ENCODE measurements around the gene ZNF764.
"Not testable (repeated sequence)": the region's sequence is repeated elsewhere in the genome, so short reads cannot be mapped to it uniquely, and the experiment has no call there.

The ZNF764 gene

DNA sequence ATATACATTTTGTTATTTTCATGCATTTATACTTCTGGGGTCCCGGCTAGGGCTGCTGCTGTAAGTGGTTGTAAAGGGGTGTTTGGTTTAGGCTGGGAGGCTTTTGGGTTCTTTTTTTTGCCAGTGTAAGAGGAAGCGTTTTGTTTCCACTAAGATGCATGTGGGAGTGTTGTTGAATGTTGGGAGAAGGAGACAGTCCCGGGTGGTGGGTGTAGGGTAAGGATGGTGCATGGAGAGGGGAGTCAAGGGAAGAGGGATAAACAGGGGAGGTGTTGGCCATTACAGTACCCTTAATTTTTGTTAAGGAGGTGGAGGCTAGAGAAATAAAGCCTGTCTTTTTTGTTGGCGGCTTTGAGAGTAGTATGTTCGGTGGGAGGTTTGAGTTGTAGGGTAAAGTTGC, 15.1 kb downstream of the ZNF764 start:
- no peak for DNase-seq

DNA sequence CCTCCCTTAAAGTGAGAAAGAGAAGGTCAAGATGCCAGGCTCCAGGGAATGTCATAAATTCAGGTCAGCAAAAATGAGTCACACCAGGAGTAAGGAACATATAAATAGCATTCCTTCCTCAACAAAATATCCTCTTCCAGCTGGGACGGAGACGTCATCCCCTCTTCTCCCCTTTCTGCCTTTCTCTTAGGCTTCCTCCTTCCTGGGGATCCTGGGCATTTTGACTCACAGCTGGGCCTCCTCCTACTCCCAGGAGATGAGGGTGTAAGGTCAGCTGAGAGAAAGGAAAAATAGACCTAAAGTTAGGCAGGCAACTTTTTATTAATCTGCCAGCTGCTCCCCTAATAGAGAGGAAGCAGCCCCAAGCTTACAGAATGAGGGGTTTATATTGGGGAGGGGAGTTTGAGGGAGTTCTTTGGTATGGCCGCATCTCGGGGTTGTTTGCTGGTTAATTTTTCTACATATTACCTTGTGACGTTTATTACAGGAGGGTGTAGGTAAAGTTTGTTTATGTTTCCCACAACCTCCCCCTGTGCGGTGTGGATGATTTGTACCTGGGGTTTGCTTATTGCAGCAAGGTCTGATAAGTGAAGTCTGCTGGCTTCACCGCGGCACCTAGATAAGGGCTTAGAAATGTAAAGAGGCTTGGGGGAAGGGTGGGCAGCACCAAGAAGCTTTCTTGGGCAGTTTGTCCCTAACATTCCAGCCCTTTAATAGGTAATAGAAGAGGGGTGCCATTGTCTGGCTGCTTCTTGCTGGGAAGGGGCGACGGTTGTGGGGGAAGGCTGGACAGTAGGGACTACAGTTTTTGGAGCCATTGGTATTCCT, 16.5 kb downstream of the ZNF764 start:
- no peak for DNase-seq

DNA sequence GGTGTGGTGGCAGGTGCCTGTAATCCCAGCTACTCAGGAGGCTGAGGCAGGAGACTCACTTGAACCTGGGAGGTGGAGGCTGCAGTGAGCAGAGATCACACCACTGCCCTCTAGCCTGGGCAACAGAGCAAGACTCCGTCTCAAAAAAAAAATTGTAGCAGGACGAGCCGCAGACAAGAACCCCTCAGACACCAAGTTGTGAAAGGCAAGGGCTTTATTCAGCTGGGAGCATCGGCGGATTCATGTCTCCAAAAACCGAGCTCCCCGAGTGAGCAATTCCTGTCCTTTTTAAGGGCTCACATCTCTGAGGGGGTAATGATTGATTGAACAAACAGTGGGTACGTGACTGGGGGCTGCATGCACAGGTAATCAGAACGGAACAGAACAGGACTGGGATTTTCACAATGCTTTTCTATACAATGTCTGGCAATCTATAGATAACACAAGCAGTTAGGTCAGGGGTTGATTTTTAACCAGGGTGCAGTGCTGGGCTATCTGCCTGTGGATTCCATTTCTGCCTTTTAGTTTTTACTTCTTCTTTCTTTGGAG, 17.2 kb downstream of the ZNF764 start:
- DNase-seq, result not testable (repeated sequence)

DNA sequence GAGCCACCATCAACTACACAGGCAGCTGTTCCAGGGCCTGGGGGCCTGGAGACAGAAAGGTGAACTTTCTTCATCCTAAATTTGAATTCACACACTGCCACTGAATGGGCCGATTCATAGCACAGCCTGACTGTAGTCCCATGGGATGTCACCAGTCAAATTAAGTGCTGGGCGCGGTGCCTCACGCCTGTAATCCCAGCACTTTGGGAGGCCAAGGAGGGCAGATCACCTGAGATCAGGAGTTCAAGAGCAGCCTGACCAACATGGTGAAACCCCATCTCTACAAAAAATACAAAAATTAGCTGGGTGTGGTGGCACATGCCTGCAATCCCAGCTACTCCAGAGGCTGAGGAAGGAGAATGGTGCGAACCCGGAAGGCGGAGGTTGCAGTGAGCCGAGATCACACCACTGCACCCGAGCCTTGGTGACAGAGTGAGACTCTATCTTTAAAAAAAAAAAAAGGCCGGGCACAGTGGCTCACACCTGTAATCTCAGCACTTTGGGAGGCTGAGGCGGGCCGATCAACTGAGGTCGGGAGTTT, 18.1 kb downstream of the ZNF764 start:
- DNase-seq, result not testable (repeated sequence)

DNA sequence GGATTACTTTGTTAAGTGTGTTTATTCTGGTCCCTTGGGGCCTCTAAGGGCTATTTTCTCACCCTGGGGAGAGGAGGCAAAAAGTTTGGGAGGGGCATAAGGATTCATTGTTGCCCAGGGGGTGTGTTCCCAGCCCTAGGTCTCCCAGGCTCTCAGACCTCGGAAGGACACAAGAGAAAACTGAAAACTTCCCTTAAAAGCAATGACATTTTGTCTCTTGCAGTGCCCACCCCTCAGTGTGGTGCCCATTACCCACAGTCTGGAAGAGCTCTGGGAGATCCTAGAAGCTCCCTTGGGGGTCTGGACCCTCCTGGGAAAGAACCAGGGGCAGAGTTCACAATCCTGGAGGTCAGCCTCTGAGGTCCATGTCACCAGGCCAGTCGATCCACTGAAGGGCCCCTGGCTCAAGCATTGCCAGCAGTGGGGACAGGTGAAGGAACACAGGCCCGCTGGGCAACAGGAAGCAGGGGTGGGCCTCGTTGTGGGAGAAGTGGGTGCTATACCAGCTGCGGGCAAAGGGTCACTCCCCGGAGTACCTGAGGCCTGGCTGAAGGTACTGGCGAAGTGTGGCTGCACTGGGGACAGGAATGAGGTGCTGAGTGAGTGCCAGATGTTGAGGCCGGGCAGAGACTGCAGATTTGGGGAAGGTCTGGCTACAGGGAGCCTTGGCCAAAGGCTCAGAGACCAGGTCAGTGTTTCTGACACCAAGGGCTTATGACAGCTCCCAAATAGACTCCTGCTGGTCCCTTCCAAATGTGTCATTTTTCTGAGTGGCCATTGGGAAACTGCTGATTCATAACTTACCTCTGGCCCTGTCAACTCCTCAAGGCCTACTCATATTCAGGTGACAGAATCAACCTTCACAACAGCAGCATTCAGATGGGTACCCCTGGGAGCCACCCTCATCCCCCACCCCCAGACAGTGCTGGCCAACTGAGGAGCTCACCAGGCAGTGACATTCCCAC, 18.9 kb downstream of the ZNF764 start:
- DNase-seq, result no peak

DNA sequence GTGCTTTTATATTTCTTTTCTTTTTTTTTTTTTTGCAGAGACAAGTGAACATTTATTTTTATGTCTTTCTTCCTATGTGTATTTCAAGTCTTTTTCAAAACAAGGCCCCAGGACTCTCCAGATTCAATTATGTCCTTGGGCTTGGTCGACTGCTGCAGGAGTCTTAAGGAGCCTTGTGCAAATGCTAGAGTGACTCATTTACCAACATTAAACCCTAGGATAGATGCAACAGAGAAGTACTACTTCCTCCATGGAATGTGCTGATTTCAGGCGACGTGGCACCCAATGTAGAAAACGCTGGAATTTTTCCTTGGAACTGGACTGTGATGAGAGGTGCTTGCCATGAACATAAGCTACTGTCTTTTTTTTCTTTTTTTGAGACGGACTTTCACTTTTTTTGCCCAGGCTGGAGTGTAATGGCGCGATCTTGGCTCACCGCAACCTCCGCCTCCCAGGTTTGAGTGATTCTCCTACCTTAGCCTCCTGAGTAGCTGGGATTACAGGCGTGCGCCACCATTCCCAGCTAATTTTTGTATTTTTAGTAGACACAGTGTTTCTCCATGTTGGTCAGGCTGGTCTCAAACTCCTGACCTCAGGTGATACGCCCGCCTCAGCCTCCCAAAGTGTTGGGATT, 21.7 kb downstream of the ZNF764 start:
- not testable (repeated sequence) for DNase-seq

DNA sequence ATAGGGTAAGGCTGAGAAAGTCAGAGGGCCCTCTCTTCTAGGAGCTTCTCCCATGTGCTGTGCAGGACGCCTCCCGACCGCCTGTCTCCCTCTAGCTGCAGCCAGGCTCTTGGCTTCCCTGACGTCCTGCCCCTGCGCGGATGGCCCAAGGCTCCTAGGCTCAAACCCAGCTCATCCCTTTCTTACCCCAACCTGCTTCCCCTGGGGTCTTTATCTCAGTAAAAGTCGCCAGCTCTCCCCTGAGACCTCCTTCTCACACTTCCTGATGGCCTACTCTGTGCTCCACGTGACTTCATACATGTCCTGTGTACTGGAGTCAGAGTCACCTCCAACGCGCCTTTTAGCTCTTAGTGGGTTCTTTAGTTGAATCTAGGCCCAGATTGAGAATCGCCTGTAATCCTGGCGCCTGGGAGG, 22.4 kb downstream of the ZNF764 start:
- DNase-seq, result peak; percentile 65

DNA sequence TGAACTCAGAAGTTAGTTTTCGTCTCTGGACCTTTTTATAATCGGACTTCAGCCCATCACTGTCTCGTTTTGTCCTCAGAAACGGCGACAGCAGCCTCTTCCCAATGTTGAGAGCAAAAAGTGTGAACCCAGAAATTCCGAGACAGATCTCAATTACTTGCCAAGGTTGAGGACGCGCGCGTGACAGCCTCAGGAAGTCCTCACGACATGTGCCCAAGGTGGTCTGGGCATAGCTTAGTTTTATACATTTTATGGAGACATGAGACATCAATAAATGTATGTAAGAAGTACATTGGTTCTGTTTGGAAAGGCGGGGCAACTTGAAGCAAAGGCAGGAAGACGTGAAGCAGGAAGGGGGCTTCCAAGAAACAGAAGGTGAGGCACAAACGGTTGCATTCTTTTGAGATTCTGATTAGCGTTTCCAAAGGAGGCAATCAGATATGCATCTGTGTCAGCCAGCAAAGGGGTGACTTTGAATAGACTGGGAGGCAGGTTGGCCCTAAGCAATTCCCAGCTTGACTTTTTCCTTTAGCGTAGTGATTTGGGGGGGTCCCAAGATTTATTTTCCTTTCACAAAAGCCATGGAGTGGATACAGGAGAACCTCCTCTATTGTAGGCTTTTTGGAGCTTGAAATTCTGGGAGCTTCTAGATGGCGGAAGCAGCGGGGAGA, 22.9 kb downstream of the ZNF764 start:
- DNase-seq, result no peak

DNA sequence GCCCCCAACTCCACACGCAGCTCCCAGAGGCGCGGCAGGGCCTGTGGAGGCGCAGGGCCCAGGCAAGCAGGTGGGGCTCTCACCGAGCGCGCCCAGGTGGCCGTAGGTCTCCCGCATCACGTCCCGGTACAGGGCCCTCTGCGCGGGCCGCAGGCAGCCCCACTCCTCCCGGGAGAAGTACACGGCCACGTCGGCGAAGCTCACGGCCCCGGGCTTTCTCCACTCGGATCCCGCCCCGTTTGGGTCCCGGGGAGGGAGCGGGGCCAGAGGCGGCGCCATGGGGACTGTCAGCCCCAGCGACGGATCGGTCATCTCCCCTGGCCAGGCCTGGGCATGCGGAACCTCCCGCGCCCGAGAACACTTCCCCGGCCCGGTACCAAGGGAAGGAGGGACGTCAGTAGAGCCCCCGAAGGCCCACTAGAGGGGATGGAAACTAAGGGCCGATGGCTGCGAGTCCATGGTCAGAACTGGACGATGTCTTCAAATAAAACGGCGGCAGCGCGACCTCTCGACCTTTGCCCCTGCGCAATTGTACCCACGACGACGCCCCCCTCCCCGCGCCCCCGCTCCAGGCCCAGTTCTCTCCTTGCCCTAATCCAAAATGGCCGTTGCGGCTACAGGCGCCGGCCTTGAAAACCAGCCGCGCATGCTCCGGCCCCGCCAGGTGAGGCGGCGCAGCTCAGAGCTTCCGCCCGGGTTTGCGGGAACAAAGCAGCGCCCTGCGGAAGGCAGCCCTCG, 23.6 kb downstream of the ZNF764 start, which contains the start of gene ZNF747:
Gene ZNF747, minus strand, starts transcription at position 491 of the 738 bp plus-strand sequence. Its CDS starts 179 bp downstream, at position 312.
- DNase-seq, result peak; percentile 89

DNA sequence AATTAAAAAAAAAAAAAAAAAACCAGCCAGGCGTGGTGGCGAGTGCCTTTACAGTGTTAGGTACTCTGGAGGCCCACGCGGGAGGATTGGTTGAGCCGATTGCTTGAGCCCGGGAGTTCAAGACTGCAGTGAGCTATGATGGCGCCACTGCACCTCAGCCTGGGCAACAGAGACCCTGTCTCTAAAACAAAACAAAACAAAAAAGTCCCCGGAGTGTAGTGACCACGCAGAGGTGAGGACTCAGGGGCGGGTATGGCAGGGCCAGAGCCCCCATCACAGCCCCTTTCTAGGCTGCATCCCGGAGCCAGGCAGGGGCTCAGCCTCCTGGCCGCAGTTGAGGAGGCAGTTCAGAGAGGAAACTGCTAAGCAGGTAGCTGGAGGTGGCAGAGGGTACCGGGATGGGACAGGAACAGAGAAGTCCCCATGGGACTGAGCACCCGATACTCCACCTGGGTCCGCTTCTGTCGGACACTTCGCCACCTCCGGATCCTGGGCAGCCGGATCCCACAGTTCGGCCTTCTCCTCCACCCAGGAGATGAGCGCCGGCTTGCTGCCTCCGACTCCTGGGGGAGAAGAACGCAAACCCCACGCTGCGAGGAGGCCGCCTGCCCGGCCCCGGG, 24.3 kb downstream of the ZNF764 start:
- DNase-seq, result no peak

DNA sequence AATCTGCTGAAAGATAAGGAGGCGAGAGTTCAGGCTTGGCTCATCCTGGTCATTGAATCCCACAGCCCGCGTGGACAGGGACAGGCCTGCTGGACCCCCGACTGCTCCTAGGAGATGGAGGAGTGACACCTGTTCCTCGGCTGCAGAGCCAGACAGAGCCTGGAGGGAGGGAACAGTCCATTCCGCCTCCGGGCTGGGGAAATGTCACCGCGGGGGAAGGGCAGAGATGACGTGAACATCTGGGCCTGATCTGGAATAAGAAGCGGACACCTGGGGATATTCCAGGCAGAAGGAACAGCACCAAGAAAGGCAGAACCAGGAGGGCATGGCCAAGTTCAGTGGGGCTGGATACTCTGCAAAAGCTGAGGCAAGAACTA, 25.0 kb downstream of the ZNF764 start:
- no peak for DNase-seq

DNA sequence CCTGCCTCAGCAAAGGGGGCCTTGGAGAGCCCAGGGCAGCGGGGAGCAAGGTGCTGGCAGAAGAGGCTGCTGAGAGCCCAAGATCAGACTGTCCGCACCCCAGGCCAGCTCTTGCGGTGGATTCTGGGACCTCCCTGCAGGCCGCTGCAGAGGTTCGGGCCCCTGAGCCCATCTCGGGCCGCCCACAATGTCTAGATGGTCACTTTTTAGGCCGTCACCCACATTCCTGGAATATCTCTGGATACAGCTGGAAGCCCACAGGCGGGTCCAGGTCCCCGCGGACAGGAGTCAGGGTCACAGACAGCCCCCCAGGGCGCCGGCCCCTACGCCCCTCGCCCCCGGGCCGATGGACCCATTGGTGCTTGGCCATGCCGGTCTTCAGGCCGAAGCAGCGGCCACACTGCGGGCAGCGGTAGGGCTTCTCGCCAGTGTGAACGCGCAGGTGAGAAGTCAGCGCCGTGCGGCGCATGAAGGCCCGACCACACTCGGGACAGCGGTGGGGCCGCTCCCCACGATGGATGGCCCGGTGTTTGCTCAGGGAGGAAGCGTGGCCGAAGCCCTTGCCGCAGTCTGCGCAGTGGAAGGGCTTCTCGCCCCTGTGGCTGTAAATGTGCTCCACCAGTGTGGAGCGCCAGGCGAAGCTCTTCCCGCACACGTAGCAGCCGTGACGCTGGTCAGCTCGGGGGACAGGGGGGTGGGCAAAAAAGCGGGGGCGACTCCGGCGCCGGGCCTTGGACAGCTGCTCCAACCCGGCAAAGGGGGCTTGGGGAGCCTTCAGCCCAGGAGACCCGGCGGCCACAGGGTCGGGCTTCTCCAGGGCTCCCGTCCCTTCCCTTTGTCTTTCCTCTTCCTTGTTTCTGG, 25.7 kb downstream of the ZNF764 start:
- DNase-seq, result no peak

DNA sequence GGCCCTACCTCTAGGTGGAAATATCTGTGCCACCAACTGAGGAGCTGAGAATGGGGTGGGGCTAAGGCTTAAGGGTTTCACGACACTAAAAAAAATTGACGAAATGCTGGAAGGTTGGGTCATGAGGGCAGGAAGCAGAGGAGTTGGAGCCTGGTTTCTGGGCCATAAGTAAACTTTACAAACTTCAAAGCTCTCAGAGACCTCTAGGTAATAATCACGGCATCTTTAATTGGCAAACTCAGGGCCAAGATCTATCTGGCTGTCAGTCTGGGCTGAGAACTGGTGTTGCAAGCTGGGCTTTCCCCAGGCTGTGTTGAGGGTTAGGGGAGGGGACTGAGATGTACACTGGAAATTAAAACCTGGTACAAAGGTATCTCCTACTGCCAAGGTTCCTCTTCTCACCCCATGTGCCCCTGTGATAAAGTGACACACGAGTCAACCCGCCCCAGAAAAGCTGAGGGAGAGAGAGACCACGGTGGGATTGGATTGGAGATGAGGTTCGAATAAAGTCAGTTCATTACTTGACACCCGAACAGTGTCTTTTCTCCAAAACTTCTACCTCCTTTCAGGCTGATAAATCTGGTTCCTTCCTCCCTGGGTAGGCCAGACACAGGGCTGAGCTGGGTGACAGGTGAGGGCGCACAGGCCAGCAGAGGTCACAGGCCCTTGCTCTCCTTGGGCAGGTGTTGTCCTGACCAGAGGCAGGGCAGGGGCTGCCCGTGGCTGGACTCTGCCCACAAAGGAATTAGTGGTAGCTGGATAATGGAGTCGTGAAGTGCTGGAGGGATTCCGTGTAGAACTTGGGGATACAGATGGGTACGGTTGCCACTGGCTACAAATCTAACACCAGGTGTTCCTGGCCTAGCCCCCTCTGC, 27.8 kb downstream of the ZNF764 start:
- DNase-seq, result no peak

DNA sequence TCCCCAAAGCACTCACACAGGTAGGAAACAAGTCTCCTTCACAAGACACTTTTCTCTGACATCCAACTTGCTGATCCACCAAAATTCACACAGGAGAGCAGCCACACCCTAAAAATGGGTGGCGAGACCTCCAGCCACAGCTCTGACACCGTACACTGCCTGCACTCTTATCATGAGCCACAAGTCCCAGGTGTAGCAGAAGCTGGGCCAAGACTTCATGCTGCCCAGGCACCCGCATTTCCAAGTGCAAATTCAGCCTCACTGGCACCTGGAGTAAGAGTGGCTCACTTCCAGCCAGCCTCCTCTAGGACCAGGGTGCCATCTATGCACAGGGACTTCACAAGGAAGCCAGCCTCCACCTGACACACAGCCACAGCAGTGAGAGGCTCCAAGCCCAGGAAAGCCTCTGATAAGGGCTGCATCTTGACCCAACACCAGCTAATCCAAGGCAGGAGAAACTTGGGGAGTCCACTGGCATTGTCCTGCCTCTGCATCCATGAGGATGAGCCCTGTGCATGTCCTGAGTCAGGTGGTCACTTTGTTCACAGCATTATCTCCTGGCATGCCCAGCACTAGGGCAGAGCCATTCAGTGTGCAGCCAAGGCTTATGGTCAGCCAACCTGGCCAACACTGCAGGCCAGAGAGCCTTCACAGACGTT, 29.2 kb downstream of the ZNF764 start:
- no peak for DNase-seq

DNA sequence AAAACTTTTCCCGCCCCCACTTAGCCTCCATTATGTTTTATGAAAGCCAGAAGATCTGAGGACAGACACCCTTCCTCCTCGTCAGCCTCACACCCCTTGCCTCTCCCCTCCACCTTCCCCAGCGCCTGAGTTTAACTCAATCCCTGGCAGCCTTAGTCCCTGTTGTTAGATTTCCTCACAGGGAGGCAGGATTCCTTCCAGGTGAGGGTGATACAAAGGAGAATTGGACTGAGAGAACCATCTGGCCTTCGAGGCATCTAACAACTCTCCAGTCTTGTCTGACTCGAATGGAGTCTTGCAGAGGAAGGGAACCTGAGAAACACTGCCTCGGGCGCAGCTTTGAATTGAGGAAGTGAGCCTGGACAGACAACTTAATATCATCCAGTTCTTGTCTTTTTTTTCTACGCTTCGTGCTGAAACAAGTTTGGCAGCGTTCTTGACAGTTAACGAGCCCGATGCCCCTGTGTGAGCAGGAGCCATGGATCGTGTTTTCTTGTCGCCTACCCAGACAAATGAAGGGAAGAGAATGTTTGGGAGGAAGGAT, 30.5 kb downstream of the ZNF764 start:
- DNase-seq, result peak; percentile 46

DNA sequence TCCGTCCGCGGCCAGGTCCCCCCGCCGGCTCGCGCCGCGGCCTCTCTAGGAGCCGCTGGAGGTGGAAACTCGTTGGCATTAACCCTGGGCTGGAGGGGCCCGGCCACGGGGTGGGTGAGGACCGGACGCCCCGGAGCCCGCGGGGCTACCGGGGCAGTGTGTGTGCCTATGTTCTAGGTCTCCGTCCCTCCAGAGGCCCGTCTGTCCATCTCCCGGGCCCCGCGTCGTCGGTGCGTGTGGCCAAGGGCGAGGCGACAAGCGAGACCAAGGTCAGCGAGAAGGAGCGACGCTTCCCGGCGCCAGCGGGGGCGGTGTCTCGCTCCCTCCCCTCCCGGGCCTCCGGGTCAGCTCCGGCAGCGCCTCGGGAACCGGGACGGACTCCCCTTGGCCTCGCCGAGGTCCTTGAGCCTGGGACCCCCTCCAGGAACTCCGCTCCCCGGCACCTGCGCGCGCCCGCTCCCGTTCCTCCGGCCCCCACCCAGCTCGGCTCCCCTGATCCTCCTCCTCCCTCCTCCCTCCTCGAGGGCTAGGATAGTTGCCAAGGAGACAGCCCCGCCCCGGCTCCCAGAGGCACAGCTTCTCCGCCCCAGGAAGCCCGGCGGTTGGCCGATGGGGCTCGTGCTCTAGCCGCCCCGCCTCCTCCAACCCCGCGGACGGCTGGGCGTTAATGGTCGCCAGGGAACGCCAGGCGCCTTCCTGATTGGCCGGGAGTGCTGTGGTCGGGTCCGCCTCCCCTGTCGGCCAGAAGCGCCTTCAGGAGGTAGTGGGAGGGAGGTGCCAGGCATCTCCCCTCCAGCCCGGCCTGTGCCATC, 31.1 kb downstream of the ZNF764 start:
- peak; percentile 93 for DNase-seq
